SH-SY5Y (cell line): ENCODE data around the gene TYRO3.

Experiments
- GATA2 ChIP-seq: IDR thresholded peaks from 2 replicates; pipeline ENCODE4 v1.6.1; 2011; ENCODE audit warnings: mild to moderate bottlenecking, low read depth, low read length
- GATA3 ChIP-seq: IDR thresholded peaks from 2 replicates; pipeline ENCODE4 v1.6.1; 2011; ENCODE audit warnings: low read depth, mild to moderate bottlenecking, low read length, moderate library complexity

GRCh38 chr15:41562244-41562643, 3.2 kb downstream of the TYRO3 start:
- TF ChIP-seq GATA2 (no peak), GATA3 (no peak)
